ENCODE measurements around the gene CMTM7. TPM values are rescaled to one million over a fixed set of nuclear protein-coding genes. Genes with fewer than 3 reads are reported as not detected.
A peak's percentile ranks its signal among the peaks of the same experiment; 100 is the strongest.

Gene CMTM7
- total RNA-seq, 2 donors from 2014 or later: 26.9 to 51.1 TPM

- Mint-ChIP-seq H3K9me3 (no peaks in the 10 kb centered on the region), H3K4me3 (no peak overlapping the region), H3K4me1 (peaks cover 24% of the 10 kb centered on the region), H3K27me3 (no peaks in the 10 kb centered on the region), H3K36me3 (ENCODE audit: low read depth) (peaks cover 71% of the 10 kb centered on the region), H3K27ac (peak overlapping the region; percentile 63)
- no peak for ATAC-seq (replicated peaks)
Measured at GRCh38 chr3:32448686-32449474, 57.2 kb downstream of the CMTM7 start.

- Mint-ChIP-seq H3K4me1 (peaks cover 26% of the 10 kb centered on the region), H3K27ac (no peak overlapping the region), H3K36me3 (ENCODE audit: low read depth) (peaks cover 78% of the 10 kb centered on the region), H3K4me3 (no peak overlapping the region), H3K27me3 (no peaks in the 10 kb centered on the region), H3K9me3 (no peaks in the 10 kb centered on the region)
- no peak for ATAC-seq (replicated peaks)
Measured at GRCh38 chr3:32449691-32450090, 58.0 kb downstream of the CMTM7 start.

- H3K27ac Mint-ChIP-seq: peak overlapping the region; percentile 73
- no peaks in the 10 kb centered on the region for H3K27me3 Mint-ChIP-seq
- peaks cover 82% of the 10 kb centered on the region for H3K36me3 Mint-ChIP-seq (ENCODE audit: low read depth)
- no peak overlapping the region for H3K4me3 Mint-ChIP-seq
- H3K4me1 Mint-ChIP-seq: peaks cover 28% of the 10 kb centered on the region
- no peak for ATAC-seq (replicated peaks)
- H3K9me3 Mint-ChIP-seq: no peaks in the 10 kb centered on the region
Measured at GRCh38 chr3:32450426-32450825, 58.8 kb downstream of the CMTM7 start.

- Mint-ChIP-seq H3K27ac (peak overlapping the region; percentile 73), H3K9me3 (no peaks in the 10 kb centered on the region), H3K36me3 (ENCODE audit: low read depth) (peaks cover 75% of the 10 kb centered on the region), H3K4me1 (peaks cover 34% of the 10 kb centered on the region), H3K4me3 (no peak overlapping the region), H3K27me3 (no peaks in the 10 kb centered on the region)
- ATAC-seq (replicated peaks): no peak
Measured at GRCh38 chr3:32450992-32451659, 59.5 kb downstream of the CMTM7 start.

- peaks cover 66% of the 10 kb centered on the region for H3K36me3 Mint-ChIP-seq (ENCODE audit: low read depth)
Measured at GRCh38 chr3:32452009-32452408, 60.4 kb downstream of the CMTM7 start.

GRCh38 chr3:32453346-32453745 lies 61.7 kb downstream of the CMTM7 start:
- no peaks in the 10 kb centered on the region for H3K27me3 Mint-ChIP-seq
- H3K36me3 Mint-ChIP-seq (ENCODE audit: low read depth): peaks cover 61% of the 10 kb centered on the region
- peaks cover 3% of the 10 kb centered on the region for H3K9me3 Mint-ChIP-seq
- ATAC-seq (replicated peaks): no peak
- no peak overlapping the region for H3K4me3 Mint-ChIP-seq
- peaks cover 27% of the 10 kb centered on the region for H3K4me1 Mint-ChIP-seq
- H3K27ac Mint-ChIP-seq: peak overlapping the region; percentile 69

More at GRCh38 chr3:32452009-32452408, 60.4 kb downstream of the CMTM7 start:
- ATAC-seq (replicated peaks): no peak
- Mint-ChIP-seq H3K4me1 (peaks cover 26% of the 10 kb centered on the region), H3K27me3 (no peaks in the 10 kb centered on the region), H3K27ac (no peak overlapping the region), H3K4me3 (no peak overlapping the region), H3K9me3 (no peaks in the 10 kb centered on the region)

- Mint-ChIP-seq H3K9me3 (peaks cover 4% of the 10 kb centered on the region), H3K4me3 (no peak overlapping the region), H3K36me3 (ENCODE audit: low read depth) (peaks cover 55% of the 10 kb centered on the region), H3K27me3 (no peaks in the 10 kb centered on the region), H3K27ac (peak overlapping the region; percentile 63), H3K4me1 (peaks cover 29% of the 10 kb centered on the region)
- ATAC-seq (replicated peaks): no peak
Measured at GRCh38 chr3:32454111-32454510, 62.5 kb downstream of the CMTM7 start.

- Mint-ChIP-seq H3K4me1 (peaks cover 29% of the 10 kb centered on the region), H3K27ac (peak overlapping the region; percentile 63), H3K9me3 (peaks cover 4% of the 10 kb centered on the region), H3K27me3 (no peaks in the 10 kb centered on the region), H3K4me3 (no peak overlapping the region), H3K36me3 (ENCODE audit: low read depth) (peaks cover 50% of the 10 kb centered on the region)
- no peak for ATAC-seq (replicated peaks)
Measured at GRCh38 chr3:32454731-32455608, 63.3 kb downstream of the CMTM7 start.

- Mint-ChIP-seq H3K4me1 (peaks cover 24% of the 10 kb centered on the region), H3K27me3 (no peaks in the 10 kb centered on the region), H3K4me3 (peak overlapping the region; percentile 39), H3K36me3 (ENCODE audit: low read depth) (peaks cover 41% of the 10 kb centered on the region), H3K27ac (peak overlapping the region; percentile 63), H3K9me3 (peaks cover 4% of the 10 kb centered on the region)
- ATAC-seq (replicated peaks): no peak
Measured at GRCh38 chr3:32455609-32456428, 64.2 kb downstream of the CMTM7 start.

- H3K4me1 Mint-ChIP-seq: peaks cover 24% of the 10 kb centered on the region
- H3K27me3 Mint-ChIP-seq: no peaks in the 10 kb centered on the region
- H3K27ac Mint-ChIP-seq: peak overlapping the region; percentile 63
- H3K9me3 Mint-ChIP-seq: peaks cover 4% of the 10 kb centered on the region
- H3K4me3 Mint-ChIP-seq: peak overlapping the region; percentile 39
- no peak for ATAC-seq (replicated peaks)
- H3K36me3 Mint-ChIP-seq (ENCODE audit: low read depth): peaks cover 38% of the 10 kb centered on the region
Measured at GRCh38 chr3:32456429-32457130, 64.9 kb downstream of the CMTM7 start.

GRCh38 chr3:32457971-32458471 lies 66.4 kb downstream of the CMTM7 start:
- peak overlapping the region; percentile 71 for H3K4me3 Mint-ChIP-seq
- ATAC-seq (replicated peaks): peak; percentile 46
- peaks cover 24% of the 10 kb centered on the region for H3K4me1 Mint-ChIP-seq
- H3K27ac Mint-ChIP-seq: peak overlapping the region; percentile 83
- no peaks in the 10 kb centered on the region for H3K27me3 Mint-ChIP-seq
- H3K9me3 Mint-ChIP-seq: peaks cover 4% of the 10 kb centered on the region
- H3K36me3 Mint-ChIP-seq (ENCODE audit: low read depth): peaks cover 29% of the 10 kb centered on the region

- Mint-ChIP-seq H3K4me1 (peaks cover 21% of the 10 kb centered on the region), H3K9me3 (peaks cover 4% of the 10 kb centered on the region), H3K4me3 (no peak overlapping the region), H3K27me3 (no peaks in the 10 kb centered on the region), H3K27ac (no peak overlapping the region), H3K36me3 (ENCODE audit: low read depth) (peaks cover 17% of the 10 kb centered on the region)
- ATAC-seq (replicated peaks): no peak
Measured at GRCh38 chr3:32459450-32459849, 67.8 kb downstream of the CMTM7 start.
